RWPE2 (cell line): Measurements from ENCODE around the gene PROZ.

Source experiments
- ATAC-seq: fragments of 200-7000 bp; cut with Tn5 transposase; 3 replicates; pipeline ENCODE4 v1.9.1; 2021; ENCODE audit warnings: low read depth
- DNase-seq: peaks from one replicate; pipeline ENCODE4 v3.0.0-alpha.2; 2020; ENCODE audit warnings: low spot score
- H3K27ac ChIP-seq: fragments of 450-650 bp; 2 replicates; pipeline ENCODE4 v1.5.1; 2017; ENCODE audit warnings: mild to moderate bottlenecking; ENCODE audit not compliant: poor library complexity, severe bottlenecking
- H3K27me3 ChIP-seq: fragments of 250-450 bp; sonication (Bioruptor Pico); 2 replicates; pipeline ENCODE4 v1.5.1; 2021; ENCODE audit warnings: mild to moderate bottlenecking, moderate library complexity; ENCODE audit not compliant: insufficient read depth, poor library complexity, severe bottlenecking
- H3K36me3 ChIP-seq: fragments of 250-450 bp; sonication (Bioruptor Pico); 2 replicates; pipeline ENCODE4 v1.5.1; 2020; ENCODE audit warnings: low read depth, mild to moderate bottlenecking, moderate library complexity
- H3K4me1 ChIP-seq: fragments of 250-450 bp; sonication (Bioruptor Pico); 2 replicates; pipeline ENCODE4 v1.5.1; 2021; ENCODE audit warnings: mild to moderate bottlenecking, moderate library complexity; ENCODE audit not compliant: insufficient read depth, poor library complexity, severe bottlenecking
- H3K4me3 ChIP-seq: fragments of 250-450 bp; sonication (Bioruptor Pico); 2 replicates; pipeline ENCODE4 v1.5.1; 2021; ENCODE audit warnings: mild to moderate bottlenecking, moderate library complexity; ENCODE audit not compliant: severe bottlenecking
- H3K9me3 ChIP-seq: fragments of 250-450 bp; sonication (Bioruptor Pico); 2 replicates; pipeline ENCODE4 v1.5.1; 2021; ENCODE audit warnings: mild to moderate bottlenecking, moderate library complexity; ENCODE audit not compliant: severe bottlenecking
- CTCF ChIP-seq: fragments of 450-650 bp; IDR thresholded peaks from one replicate; pipeline ENCODE4 v1.5.1; 2017; ENCODE audit warnings: mild to moderate bottlenecking, moderate library complexity; ENCODE audit not compliant: poor library complexity, severe bottlenecking

PROZ gene

GRCh38 chr13:113121928-113122471 is 36.4 kb upstream of the PROZ start:
- Histone ChIP-seq H3K27me3 (no peaks in the 10 kb centered on the region), H3K4me1 (no peaks in the 10 kb centered on the region), H3K27ac (no peak overlapping the region), H3K9me3 (no peaks in the 10 kb centered on the region), H3K4me3 (no peak overlapping the region), H3K36me3 (no peaks in the 10 kb centered on the region)
- TF ChIP-seq CTCF, result no peak
- DNase-seq (no peak), ATAC-seq (no peak)

GRCh38 chr13:113122550-113123225 is 35.8 kb upstream of the PROZ start, which contains the start of gene F10:
TSS of gene F10 (plus strand) at chr13:113122799. CDS start at chr13:113122856, 57 bp downstream.
- Histone ChIP-seq H3K4me3 (no peak within 1 kb of the TSS), H3K4me1 (no peaks in the 10 kb centered on the region), H3K27me3 (no peaks in the 10 kb centered on the region), H3K27ac (no peak within 1 kb of the TSS), H3K9me3 (no peaks in the 10 kb centered on the region), H3K36me3 (no peaks in the 10 kb centered on the region)
- no peak; the same call in 2 of the 3 replicates for ATAC-seq
- no peak for DNase-seq
- no peak for TF ChIP-seq CTCF

- ATAC-seq (no peak), DNase-seq (no peak)
- no peaks in the 10 kb centered on the region for H3K27me3 ChIP-seq
- no peaks in the 10 kb centered on the region for H3K9me3 ChIP-seq
- no peak for TF ChIP-seq CTCF
- no peaks in the 10 kb centered on the region for H3K4me1 ChIP-seq
- H3K36me3 ChIP-seq, result no peaks in the 10 kb centered on the region
- no peak overlapping the region for H3K27ac ChIP-seq
- H3K4me3 ChIP-seq, result no peak overlapping the region
Measured at GRCh38 chr13:113123226-113124201, 34.9 kb upstream of the PROZ start.

GRCh38 chr13:113124211-113124970 is 34.1 kb upstream of the PROZ start:
- Histone ChIP-seq H3K4me3 (no peak overlapping the region), H3K36me3 (no peaks in the 10 kb centered on the region), H3K4me1 (no peaks in the 10 kb centered on the region), H3K9me3 (no peaks in the 10 kb centered on the region), H3K27me3 (no peaks in the 10 kb centered on the region), H3K27ac (no peak overlapping the region)
- TF ChIP-seq CTCF, result no peak
- ATAC-seq (no peak), DNase-seq (no peak)
